PC-3 (cell line): ENCODE data around the gene MGAT5.

Experiments used
- EZH2 ChIP-seq: fragments of 300-600 bp; sonication (generic); IDR thresholded peaks from one replicate; pipeline ENCODE4 v1.6.1; 2017; ENCODE audit warnings: antibody characterized with exemption, mild to moderate bottlenecking, low read length; ENCODE audit not compliant: unreplicated experiment
- EZH2phosphoT487 ChIP-seq: fragments of 300-600 bp; sonication (generic); IDR thresholded peaks from 2 replicates; pipeline ENCODE4 v1.6.1; 2018; ENCODE audit warnings: mild to moderate bottlenecking, antibody characterized with exemption, low read length, borderline replicate concordance
- TF ChIP-seq, protein P1 (sequence below): fragments of 300-600 bp; sonication (generic); conservative IDR thresholded peaks from 2 replicates; pipeline ENCODE4 v1.5.1; 2017; ENCODE audit warnings: antibody characterized with exemption, low read depth, mild to moderate bottlenecking, low read length

DNA sequence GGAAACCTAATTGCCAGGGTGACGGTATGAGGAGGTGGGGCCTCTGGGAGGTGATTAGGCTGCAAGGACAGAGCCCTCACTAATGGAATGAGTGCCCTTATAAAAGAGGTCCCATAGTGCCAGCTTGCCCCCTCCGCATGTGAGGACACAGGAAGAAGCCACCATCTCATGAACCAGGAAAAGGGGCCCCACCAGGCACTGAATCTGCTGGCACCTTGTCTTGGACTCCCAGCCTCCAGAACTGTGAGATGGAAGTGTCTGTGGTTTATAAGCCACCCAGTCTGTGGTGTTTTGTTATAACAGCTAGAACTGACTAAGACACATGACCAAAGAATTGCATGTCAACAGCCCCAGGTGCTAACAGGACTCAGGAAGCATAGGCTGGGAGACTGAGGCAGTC lies 214.3 kb downstream of the MGAT5 start:
- TF ChIP-seq, protein P1, sequence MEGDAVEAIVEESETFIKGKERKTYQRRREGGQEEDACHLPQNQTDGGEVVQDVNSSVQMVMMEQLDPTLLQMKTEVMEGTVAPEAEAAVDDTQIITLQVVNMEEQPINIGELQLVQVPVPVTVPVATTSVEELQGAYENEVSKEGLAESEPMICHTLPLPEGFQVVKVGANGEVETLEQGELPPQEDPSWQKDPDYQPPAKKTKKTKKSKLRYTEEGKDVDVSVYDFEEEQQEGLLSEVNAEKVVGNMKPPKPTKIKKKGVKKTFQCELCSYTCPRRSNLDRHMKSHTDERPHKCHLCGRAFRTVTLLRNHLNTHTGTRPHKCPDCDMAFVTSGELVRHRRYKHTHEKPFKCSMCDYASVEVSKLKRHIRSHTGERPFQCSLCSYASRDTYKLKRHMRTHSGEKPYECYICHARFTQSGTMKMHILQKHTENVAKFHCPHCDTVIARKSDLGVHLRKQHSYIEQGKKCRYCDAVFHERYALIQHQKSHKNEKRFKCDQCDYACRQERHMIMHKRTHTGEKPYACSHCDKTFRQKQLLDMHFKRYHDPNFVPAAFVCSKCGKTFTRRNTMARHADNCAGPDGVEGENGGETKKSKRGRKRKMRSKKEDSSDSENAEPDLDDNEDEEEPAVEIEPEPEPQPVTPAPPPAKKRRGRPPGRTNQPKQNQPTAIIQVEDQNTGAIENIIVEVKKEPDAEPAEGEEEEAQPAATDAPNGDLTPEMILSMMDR, result no peak
- TF ChIP-seq EZH2phosphoT487 (no peak), EZH2 (no peak)
